Large intestine (tissue), 3 donors: ENCODE measurements around the gene AQP12A. TPM values are rescaled to one million over a fixed set of nuclear protein-coding genes. Genes with fewer than 3 reads are reported as not detected.
"Not testable (repeated sequence)": the region's sequence is repeated elsewhere in the genome, so short reads cannot be mapped to it uniquely, and the experiment has no call there.

Experiments
- DNase-seq, 2 donors: peaks; one replicate each; pipeline versions ENCODE4 v3.0.0 to v3.0.0-alpha.2; 2013
- H3K27ac ChIP-seq: one replicate; pipeline ENCODE4 v1.5.1; 2013; ENCODE audit warnings: low read length
- H3K27me3 ChIP-seq: 2 replicates; pipeline ENCODE4 v1.6.1; 2013; ENCODE audit warnings: low read length; ENCODE audit not compliant: control insufficient read depth, insufficient read depth
- H3K36me3 ChIP-seq: 2 replicates; pipeline ENCODE4 v1.6.1; 2013; ENCODE audit warnings: low read length; ENCODE audit not compliant: control insufficient read depth, insufficient read depth
- H3K4me1 ChIP-seq: one replicate; pipeline ENCODE4 v1.6.1; 2013; ENCODE audit warnings: low read length; ENCODE audit not compliant: control insufficient read depth, insufficient read depth
- H3K4me3 ChIP-seq: one replicate; pipeline ENCODE4 v1.5.1; 2013; ENCODE audit warnings: low read length
- H3K9me3 ChIP-seq: one replicate; pipeline ENCODE4 v1.6.1; 2013; ENCODE audit warnings: mild to moderate bottlenecking, low read depth, low read length, moderate library complexity; ENCODE audit not compliant: control insufficient read depth
- WGBS: methylation state at CpG from one replicate; pipeline ENCODE4 v1.1.5; 2013; ENCODE audit warnings: low lambda C conversion rate; ENCODE audit not compliant: insufficient coverage; 5-methylcytosine and 5-hydroxymethylcytosine counted together
- polyA plus RNA-seq: library from polyadenylated mRNA; unstranded; fragments of 120-200 nt; gene quantifications from one replicate; pipeline ENCODE4 v1.2.1, GENCODE V29; 2013

AQP12A gene
- polyA plus RNA-seq, 1 donor, result 5.0 TPM

DNA sequence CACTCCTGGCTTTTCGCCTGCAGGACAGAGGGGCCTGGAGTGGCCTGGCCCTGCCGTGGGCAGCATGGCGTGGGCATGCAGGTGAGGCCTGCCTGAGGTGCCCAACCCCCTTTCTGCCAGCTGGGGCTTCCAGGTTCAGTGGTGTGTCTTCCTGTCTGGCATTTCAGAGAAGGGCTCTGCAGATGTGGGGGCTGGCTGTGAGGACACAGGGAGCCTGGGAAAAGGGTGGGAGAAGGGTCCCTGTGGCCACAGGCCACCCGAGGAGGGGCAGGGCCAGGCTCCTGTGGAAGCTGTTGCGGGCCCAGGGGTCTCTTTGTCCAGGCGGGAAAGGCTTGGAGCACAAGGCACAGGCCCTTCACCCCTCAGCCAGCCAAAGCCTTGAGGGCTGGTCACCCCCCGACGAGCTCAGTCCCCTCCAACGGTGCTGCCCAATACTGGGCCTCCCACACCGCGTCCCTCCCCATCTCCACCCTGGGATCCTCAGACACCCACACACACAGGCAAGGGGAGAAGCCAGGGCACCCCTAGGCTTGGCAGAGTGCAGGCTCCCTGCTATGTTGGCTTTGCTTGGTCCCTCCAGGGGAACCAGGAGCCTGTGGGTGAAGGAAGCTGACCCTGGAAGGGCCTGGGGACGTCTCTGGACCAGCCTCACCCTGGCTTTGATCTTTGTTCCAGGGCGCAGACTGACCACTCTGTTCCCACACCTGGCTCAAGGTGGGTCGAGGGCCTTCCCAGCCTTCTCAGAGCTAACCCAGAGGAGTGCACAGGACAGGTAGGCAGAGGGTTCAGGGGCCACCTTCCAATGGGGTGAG, 3.7 kb upstream of the AQP12A start:
- WGBS, result no CpG with 5 or more reads among the region's 14 CpGs

GRCh38 chr2:240688553-240688919, 3.1 kb upstream of the AQP12A start:
- H3K4me3 ChIP-seq, result no peak overlapping the region
- peaks cover 33% of the 10 kb centered on the region for H3K4me1 ChIP-seq
- H3K27me3 ChIP-seq, result no peaks in the 10 kb centered on the region
- peaks cover 2% of the 10 kb centered on the region for H3K9me3 ChIP-seq
- H3K36me3 ChIP-seq, result no peaks in the 10 kb centered on the region
- no peak overlapping the region for H3K27ac ChIP-seq
- no peak for DNase-seq
- no CpG with 5 or more reads among the region's 9 CpGs for WGBS

More for the DNA sequence above, 3.7 kb upstream of the AQP12A start:
- no peak for DNase-seq
- H3K36me3 ChIP-seq, result no peaks in the 10 kb centered on the region
- H3K4me3 ChIP-seq, result no peak overlapping the region
- H3K9me3 ChIP-seq, result peaks cover 2% of the 10 kb centered on the region
- H3K27ac ChIP-seq, result no peak overlapping the region
- peaks cover 31% of the 10 kb centered on the region for H3K4me1 ChIP-seq
- no peaks in the 10 kb centered on the region for H3K27me3 ChIP-seq

GRCh38 chr2:240689975-240690374, 1.7 kb upstream of the AQP12A start:
- no peak for DNase-seq
- H3K36me3 ChIP-seq, result no peaks in the 10 kb centered on the region
- no peak overlapping the region for H3K4me3 ChIP-seq
- no peaks in the 10 kb centered on the region for H3K27me3 ChIP-seq
- H3K9me3 ChIP-seq, result peaks cover 2% of the 10 kb centered on the region
- H3K4me1 ChIP-seq, result peaks cover 33% of the 10 kb centered on the region
- no peak overlapping the region for H3K27ac ChIP-seq
- WGBS, result no CpG with 5 or more reads among the region's 11 CpGs

GRCh38 chr2:240690421-240691074, 1.1 kb upstream of the AQP12A start:
- not testable (repeated sequence) for DNase-seq, H3K27ac ChIP-seq, H3K4me3 ChIP-seq, H3K36me3 ChIP-seq, H3K27me3 ChIP-seq, H3K9me3 ChIP-seq
- peaks cover 32% of the 10 kb centered on the region for H3K4me1 ChIP-seq
- WGBS, result no CpG with 5 or more reads among the region's 18 CpGs

DNA sequence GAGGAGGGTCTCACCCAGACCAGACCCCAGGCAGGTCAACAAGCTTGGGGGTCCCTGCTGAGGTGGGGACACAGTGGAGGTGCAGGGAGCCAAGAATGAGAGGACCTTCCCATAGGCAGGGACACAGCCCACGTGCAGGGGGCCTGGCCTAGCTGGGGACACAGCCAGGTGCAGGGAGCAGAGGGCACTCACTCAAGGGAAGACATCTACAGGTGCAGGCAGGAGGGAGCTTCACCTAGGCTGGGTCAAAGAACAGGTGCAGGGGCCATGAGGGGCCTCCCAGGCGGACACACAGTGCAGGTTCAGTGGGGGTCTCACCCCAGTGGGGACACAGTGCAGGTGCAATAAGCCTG, 615 bp upstream of the AQP12A start:
- H3K4me3 ChIP-seq, H3K27ac ChIP-seq, H3K27me3 ChIP-seq, H3K9me3 ChIP-seq, H3K36me3 ChIP-seq: not testable (repeated sequence)
- H3K4me1 ChIP-seq, result peaks cover 27% of the 10 kb centered on the region
- no CpG with 5 or more reads among the region's 2 CpGs for WGBS
- peak in 1 of 2 donors; percentile 45 for DNase-seq

GRCh38 chr2:240692583-240693561, 1.2 kb downstream of the AQP12A start:
- not testable (repeated sequence) for H3K4me3 ChIP-seq, H3K27me3 ChIP-seq, DNase-seq, H3K36me3 ChIP-seq, H3K27ac ChIP-seq, H3K9me3 ChIP-seq
- WGBS, result no CpG with 5 or more reads among the region's 34 CpGs
- peaks cover 10% of the 10 kb centered on the region for H3K4me1 ChIP-seq

DNA sequence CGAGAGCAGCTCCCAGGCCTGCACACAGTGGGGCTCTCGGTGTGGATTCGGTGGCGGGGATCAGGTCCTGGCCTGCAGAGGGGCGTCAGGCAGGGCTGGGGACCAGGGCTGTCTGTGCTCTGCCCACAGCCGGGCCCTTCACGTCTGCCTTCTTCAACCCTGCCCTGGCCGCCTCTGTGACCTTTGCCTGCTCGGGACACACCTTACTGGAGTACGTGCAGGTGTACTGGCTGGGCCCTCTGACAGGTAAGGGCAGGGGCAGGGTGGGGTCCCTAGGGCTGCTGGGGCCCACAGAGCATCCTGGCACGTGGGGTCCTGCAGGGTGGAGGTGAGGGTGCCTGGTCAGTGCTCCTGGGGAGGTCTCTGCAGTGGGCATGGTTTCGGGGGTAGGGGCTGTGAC, 2.6 kb downstream of the AQP12A start:
- not testable (repeated sequence) for H3K27ac ChIP-seq, H3K4me3 ChIP-seq, H3K4me1 ChIP-seq, DNase-seq, H3K36me3 ChIP-seq, H3K27me3 ChIP-seq, H3K9me3 ChIP-seq
- no CpG with 5 or more reads among the region's 12 CpGs for WGBS

GRCh38 chr2:240695593-240695992, 3.9 kb downstream of the AQP12A start:
- H3K36me3 ChIP-seq, H3K27ac ChIP-seq, H3K27me3 ChIP-seq, H3K4me1 ChIP-seq, H3K4me3 ChIP-seq, H3K9me3 ChIP-seq, DNase-seq: not testable (repeated sequence)
- no CpG with 5 or more reads among the region's 19 CpGs for WGBS

DNA sequence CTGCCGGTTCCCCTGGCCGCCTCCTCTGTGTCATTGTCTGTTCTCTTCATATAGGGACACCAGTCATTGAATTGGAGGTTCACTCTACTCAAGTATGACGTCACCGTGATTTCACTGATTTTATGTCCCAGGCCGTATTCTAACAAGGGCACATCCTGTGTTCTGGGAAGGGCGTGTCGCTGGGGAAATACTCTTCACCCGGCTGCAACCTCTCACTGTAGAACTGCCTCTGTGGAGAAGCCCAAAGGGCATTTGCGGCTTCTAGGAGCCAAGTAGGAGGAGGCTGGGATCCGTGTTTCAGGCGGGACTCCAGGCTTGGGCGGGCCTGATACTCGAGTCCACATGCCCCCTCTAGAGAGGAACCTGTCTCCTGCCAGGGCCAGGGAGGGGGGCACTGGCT, 4.8 kb downstream of the AQP12A start:
- H3K36me3 ChIP-seq, H3K4me3 ChIP-seq, H3K4me1 ChIP-seq, H3K9me3 ChIP-seq, DNase-seq, H3K27me3 ChIP-seq, H3K27ac ChIP-seq: not testable (repeated sequence)
- WGBS, result no CpG with 5 or more reads among the region's 13 CpGs

DNA sequence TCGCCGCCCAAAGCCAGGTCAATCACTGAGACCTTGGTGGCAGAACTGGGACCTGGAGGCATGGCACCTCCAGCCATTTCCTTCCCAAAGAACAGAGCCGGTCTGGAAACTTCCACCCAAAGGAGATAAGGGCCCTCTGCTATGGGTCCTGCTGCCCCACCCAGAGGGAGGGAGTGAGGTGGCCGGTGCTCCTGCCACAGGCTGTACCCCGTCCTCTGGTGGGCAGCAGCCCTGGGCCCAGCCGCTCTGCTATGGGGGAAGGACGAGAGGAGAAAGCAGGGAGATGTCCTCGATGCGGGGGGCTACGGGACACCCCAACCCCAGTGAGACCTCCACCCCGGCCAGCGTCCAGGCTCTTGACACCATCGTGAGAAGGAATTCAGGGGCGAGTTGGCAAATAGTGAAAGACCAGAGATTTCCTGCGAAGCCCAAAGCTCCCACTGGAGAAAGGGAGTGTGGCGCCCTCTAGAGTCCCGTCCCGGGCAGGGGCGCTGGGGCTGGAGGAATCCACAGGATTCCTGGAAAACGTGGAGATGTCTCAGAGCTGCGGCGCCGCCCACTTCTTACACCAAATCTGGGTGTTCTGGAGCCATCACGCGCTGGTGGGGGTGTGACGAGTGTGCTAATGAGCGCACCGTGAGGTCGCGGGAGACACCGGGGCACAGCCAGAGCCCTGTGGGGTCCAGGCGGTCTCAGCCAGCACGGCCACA, 7.3 kb downstream of the AQP12A start:
- DNase-seq, H3K4me3 ChIP-seq, H3K27ac ChIP-seq, H3K4me1 ChIP-seq, H3K36me3 ChIP-seq, H3K9me3 ChIP-seq: not testable (repeated sequence)
- WGBS, result no CpG with 5 or more reads among the region's 33 CpGs
- H3K27me3 ChIP-seq, result peaks cover 13% of the 10 kb centered on the region
